Suppressor macrophage (primary cell): ENCODE data around the gene CMPK2.
"Not testable (repeated sequence)": the region's sequence is repeated elsewhere in the genome, so short reads cannot be mapped to it uniquely, and the experiment has no call there.

Experiments used
- DNase-seq, 4 experiments: peaks; one replicate each; pipeline ENCODE4 v3.0.0-alpha.2; 2020 to 2022
- total RNA-seq, 17 experiments: gene quantifications; one replicate each; lab custom pipeline; 2026; ENCODE audit warnings: mixed read lengths in 6 of 17, inconsistent platforms in 3 of 17; lab: John Stamatoyannopoulos, UW

The CMPK2 gene
- total RNA-seq: 6.7 to 806 (median 9.9) reads per million in 17 experiments

- peak; percentile 76 to 89 (median 84) for DNase-seq
These were observed at the start of gene CMPK2 for GRCh38 chr2:6865346-6866274. Gene CMPK2, minus strand, starts transcription at chr2:6865907. Its CDS starts 211 bp downstream, at chr2:6865696.

GRCh38 chr2:6915399-6915798 lies 49.7 kb upstream of the CMPK2 start:
- DNase-seq: no peak

GRCh38 chr2:6914828-6915227 lies 49.1 kb upstream of the CMPK2 start:
- DNase-seq: no peak

GRCh38 chr2:6913415-6914157 lies 47.9 kb upstream of the CMPK2 start:
- DNase-seq: no peak

- DNase-seq: no peak
These were observed 46.0 kb upstream of the CMPK2 start for GRCh38 chr2:6911721-6912120.

- peak in 3 of 4 experiments; percentile 3 to 38 (median 19) for DNase-seq
These were observed 44.0 kb upstream of the CMPK2 start for GRCh38 chr2:6909431-6910385.

- no peak for DNase-seq
These were observed 42.6 kb upstream of the CMPK2 start for GRCh38 chr2:6908291-6908690.

GRCh38 chr2:6906165-6906741 lies 40.5 kb upstream of the CMPK2 start:
- DNase-seq: no peak

GRCh38 chr2:6905668-6906067 lies 40.0 kb upstream of the CMPK2 start:
- DNase-seq: no peak

- DNase-seq: not testable (repeated sequence)
These were observed 36.9 kb upstream of the CMPK2 start for GRCh38 chr2:6902581-6902980.

GRCh38 chr2:6896930-6897759 lies 31.4 kb upstream of the CMPK2 start:
- DNase-seq: peak; percentile 39 to 63 (median 50)

GRCh38 chr2:6893876-6894482 lies 28.3 kb upstream of the CMPK2 start:
- DNase-seq: no peak

- DNase-seq: no peak
These were observed 23.0 kb upstream of the CMPK2 start for GRCh38 chr2:6888724-6889123.

- DNase-seq: no peak
These were observed 22.1 kb upstream of the CMPK2 start for GRCh38 chr2:6887751-6888192.

- no peak for DNase-seq
These were observed 20.3 kb upstream of the CMPK2 start for GRCh38 chr2:6885968-6886367.

GRCh38 chr2:6885551-6885950 lies 19.8 kb upstream of the CMPK2 start:
- no peak for DNase-seq

GRCh38 chr2:6883448-6884122 lies 17.9 kb upstream of the CMPK2 start:
- DNase-seq: peak in 3 of 4 experiments; percentile 38 to 67 (median 40)

GRCh38 chr2:6881516-6881915 lies 15.8 kb upstream of the CMPK2 start:
- no peak for DNase-seq

- no peak for DNase-seq
These were observed 15.3 kb upstream of the CMPK2 start for GRCh38 chr2:6881046-6881445.

- DNase-seq: no peak
These were observed 14.6 kb upstream of the CMPK2 start for GRCh38 chr2:6880200-6880733.
